Stomach (tissue), 4 donors: Measurements from ENCODE around the gene PCDHB1.

ENCODE experiments used
- CTCF ChIP-seq, 7 experiments: fragments of 450-650 bp in 4 of 7; fragments of 200-600 bp in 3 of 7; sonication (generic) in 3 of 7; IDR thresholded peaks; one replicate each; pipeline ENCODE4 v1.5.1; 2016 to 2019; ENCODE audit warnings: antibody characterized with exemption in 7 of 7, control low read depth in 2 of 7, mild to moderate bottlenecking in 1 of 7
- POLR2A ChIP-seq, 4 donors: fragments of 450-650 bp; IDR thresholded peaks; one replicate each; pipeline ENCODE4 v1.6.1; 2016; ENCODE audit warnings: antibody characterized with exemption in 4 of 4, control low read depth in 2 of 4, mild to moderate bottlenecking in 1 of 4, moderate library complexity in 1 of 4
- POLR2AphosphoS5 ChIP-seq, 3 donors: sonication (generic); formaldehyde crosslinking; IDR thresholded peaks; one replicate each; pipeline ENCODE4 v1.6.1; 2016; ENCODE audit warnings: antibody characterized with exemption in 3 of 3

GRCh38 chr5:141039061-141039460 is 12.1 kb upstream of the PCDHB1 start:
- TF ChIP-seq POLR2A (IDR thresholded peaks at IDR 0.05) (no peak), CTCF (IDR thresholded peaks at IDR 0.05) (no peak), POLR2AphosphoS5 (IDR thresholded peaks at IDR 0.05) (no peak)
